K562 (cell line): ENCODE data around the gene TRAF5. TPM values are rescaled to one million over a fixed set of nuclear protein-coding genes. Genes with fewer than 3 reads are reported as not detected.

ENCODE experiments used
- ATAC-seq: fragments of 200-7000 bp; cut with Tn5 transposase; 3 replicates; pipeline ENCODE4 v1.9.1; 2020; ENCODE audit warnings: moderate library complexity
- BruUV-seq: library from RNA; stranded (reverse); fragments of 400-500 nt; replicated peaks from 2 replicates; lab custom pipeline; 2021; lab: Mats Ljungman, UMichigan
- CTCF ChIA-PET: fragments of 300-600 bp; formaldehyde crosslinking; extraction: SDS; loops from one replicate; lab custom pipeline; 2021; ENCODE audit warnings: low intra/inter-chr PET ratio; lab: Yijun Ruan, JAX
- POLR2A ChIA-PET: fragments of 300-600, 350-650 bp; sonication (Branson Sonifier 250); formaldehyde crosslinking; extraction: SDS; loops from one replicate; lab custom pipeline; 2021; ENCODE audit warnings: antibody characterized with exemption, inconsistent platforms; lab: Yijun Ruan, JAX
- DNase-seq, 4 experiments: peaks; one replicate each; pipeline versions ENCODE4 v3.0.0 to v3.0.0-alpha.2; 2011 to 2018; ENCODE audit warnings: low spot score in 3 of 4, mixed read lengths in 3 of 4; ENCODE audit errors: extremely low read depth in 1 of 4
- FAIRE-seq: peaks from 2 replicates; lab custom pipeline; 2011; peaks lifted over from hg19 to GRCh38; lab: Jason Lieb, UNC
- H2AFZ ChIP-seq: 2 replicates; pipeline ENCODE4 v1.6.0; 2011; ENCODE audit warnings: low read depth, low read length, control low read depth, inconsistent platforms
- H3K27ac ChIP-seq: fragments of 200-600 bp; 3 replicates; pipeline ENCODE4 v1.8.0; 2011; ENCODE audit warnings: low read depth, mild to moderate bottlenecking, control low read depth, inconsistent platforms, low read length, moderate library complexity, mixed read lengths; ENCODE audit errors: extremely low read depth
- H3K27me3 ChIP-seq, 2 experiments: fragments of 300-600 bp in 1 of 2; 2 replicates in 1 of 2; 3 replicates in 1 of 2; pipeline versions ENCODE4 v1.6.0 to v1.8.0; 2011; ENCODE audit warnings: inconsistent platforms in 2 of 2, low read length in 2 of 2, mild to moderate bottlenecking in 1 of 2, mixed read lengths in 1 of 2, moderate library complexity in 1 of 2; ENCODE audit not compliant: control insufficient read depth in 2 of 2, insufficient read depth in 2 of 2
- H3K36me3 ChIP-seq: fragments of 300-600 bp; 3 replicates; pipeline ENCODE4 v1.8.0; 2011; ENCODE audit warnings: mild to moderate bottlenecking, low read length, inconsistent platforms; ENCODE audit not compliant: control insufficient read depth, insufficient read depth
- H3K4me1 ChIP-seq, 2 experiments: fragments of 200-600 bp in 1 of 2; replicated peaks in 1 of 2; 2 replicates in 1 of 2; 3 replicates in 1 of 2; pipeline versions ENCODE4 v1.5.1 to v1.8.0; 2011; ENCODE audit warnings: inconsistent platforms in 2 of 2, low read length in 2 of 2, mild to moderate bottlenecking in 1 of 2, mixed read lengths in 1 of 2, moderate library complexity in 1 of 2; ENCODE audit not compliant: control insufficient read depth in 2 of 2, insufficient read depth in 2 of 2
- H3K4me2 ChIP-seq: 2 replicates; pipeline ENCODE4 v1.6.1; 2011; ENCODE audit warnings: low read length, control low read depth, inconsistent platforms, mixed read lengths; ENCODE audit not compliant: insufficient read depth
- H3K4me3 ChIP-seq: fragments of 200-600 bp; sonication (generic), shearing (Covaris generic); 2 replicates; pipeline ENCODE4 v1.5.1; 2016; ENCODE audit warnings: control low read depth, inconsistent platforms
- H3K79me2 ChIP-seq: fragments of 200-600 bp; 3 replicates; pipeline ENCODE4 v1.8.0; 2011; ENCODE audit warnings: low read length, inconsistent platforms; ENCODE audit not compliant: control insufficient read depth, insufficient read depth
- H3K9ac ChIP-seq, 2 experiments: 2 replicates each; pipeline versions ENCODE4 v1.6.0 to v1.6.1; 2011; ENCODE audit warnings: low read depth in 2 of 2, low read length in 2 of 2, control low read depth in 1 of 2, inconsistent platforms in 1 of 2, mild to moderate bottlenecking in 1 of 2, mixed read lengths in 1 of 2; ENCODE audit not compliant: insufficient read depth in 1 of 2
- H3K9me1 ChIP-seq: one replicate; pipeline ENCODE4 v1.6.0; 2011; ENCODE audit warnings: inconsistent platforms, mild to moderate bottlenecking, low read length, moderate library complexity; ENCODE audit not compliant: control insufficient read depth, insufficient read depth
- H3K9me3 ChIP-seq: replicated peaks from 2 replicates; pipeline ENCODE4 v1.5.1; 2011; ENCODE audit warnings: low read depth, low read length, inconsistent platforms; ENCODE audit not compliant: control insufficient read depth, insufficient read depth
- H4K20me1 ChIP-seq: replicated peaks from 2 replicates; pipeline ENCODE4 v1.6.1; 2011; ENCODE audit warnings: low read length, inconsistent platforms, mixed read lengths; ENCODE audit not compliant: control insufficient read depth, insufficient read depth
- AFF1 ChIP-seq, 2 experiments: fragments of 450-650 bp; IDR thresholded peaks; 2 replicates each; pipeline ENCODE4 v1.6.1; 2018; ENCODE audit warnings: mild to moderate bottlenecking in 2 of 2, low read depth in 1 of 2; ENCODE audit not compliant: partially characterized antibody in 2 of 2
- DACH1 ChIP-seq: fragments of 450-650 bp; IDR thresholded peaks from 2 replicates; pipeline ENCODE4 v1.6.1; 2018; ENCODE audit not compliant: partially characterized antibody
- DPF2 ChIP-seq: fragments of 450-650 bp; IDR thresholded peaks from 2 replicates; pipeline ENCODE4 v1.6.1; 2016
- ETV1 ChIP-seq: fragments of 450-650 bp; conservative IDR thresholded peaks from 2 replicates; pipeline ENCODE4 v1.6.1; 2016; ENCODE audit warnings: missing genetic modification characterization, control low read depth, low read depth, missing compliant biosample characterization
- HDAC1 ChIP-seq, 2 experiments: fragments of 450-650 bp; IDR thresholded peaks; 2 replicates each; pipeline ENCODE4 v1.6.1; 2016 to 2017; ENCODE audit warnings: inconsistent platforms in 1 of 2, mild to moderate bottlenecking in 1 of 2, moderate library complexity in 1 of 2
- NELFE ChIP-seq: IDR thresholded peaks from 2 replicates; pipeline ENCODE4 v1.6.1; 2011; ENCODE audit warnings: mild to moderate bottlenecking; ENCODE audit not compliant: insufficient read depth, insufficient read length
- NFATC3 ChIP-seq: fragments of 450-650 bp; IDR thresholded peaks from 2 replicates; pipeline ENCODE4 v1.6.1; 2017; ENCODE audit warnings: mild to moderate bottlenecking
- RBBP5 ChIP-seq: fragments of 200-600 bp; sonication (generic); IDR thresholded peaks from 2 replicates; pipeline ENCODE4 v1.6.1; 2012; ENCODE audit warnings: borderline replicate concordance, mild to moderate bottlenecking, low read length, control low read depth, inconsistent platforms; ENCODE audit not compliant: insufficient read depth, poor library complexity, severe bottlenecking
- SRF ChIP-seq, 2 experiments: fragments of 250-450, 450-650 bp in 1 of 2; sonication (Bioruptor Pico) in 1 of 2; sonication (generic) in 1 of 2; formaldehyde crosslinking; IDR thresholded peaks; 2 replicates each; pipeline versions ENCODE4 v1.5.0 to v1.5.1; 2020 to 2022; ENCODE audit warnings: mild to moderate bottlenecking in 1 of 2, missing genetic modification reagents in 1 of 2
- TCF3 ChIP-seq: sonication (generic); formaldehyde crosslinking; IDR thresholded peaks from 2 replicates; pipeline ENCODE4 v1.4.0; 2020; ENCODE audit warnings: mild to moderate bottlenecking, missing genetic modification reagents
- ZNF583 ChIP-seq: fragments of 250-450 bp; sonication (Bioruptor Pico); IDR thresholded peaks from 2 replicates; pipeline ENCODE4 v1.4.0; 2020
- WGBS: fragments of 100-300 bp; shearing (Covaris generic); methylation state at CpG from one replicate; pipeline ENCODE4 v1.1.6; 2016; ENCODE audit warnings: low coverage, mixed read lengths; ENCODE audit not compliant: insufficient coverage; ENCODE audit errors: missing lambda C conversion rate; 5-methylcytosine and 5-hydroxymethylcytosine counted together
- in situ Hi-C: fragments of 300-500 bp; cut with MboI; formaldehyde crosslinking; loops from 4 replicates; pipeline ENCODE4 v1.15.0; 2018; ENCODE audit warnings: inconsistent platforms, mixed read lengths
- intact Hi-C: fragments of 100-400 bp; cut with micrococcal nuclease; formaldehyde crosslinking; loops from 2 replicates; pipeline ENCODE4 v1.14.2; 2022
- polyA plus RNA-seq, 8 experiments: library from polyadenylated mRNA; depleted of rRNA in 4 of 8; stranded (reverse) in 5 of 8; unstranded in 3 of 8; fragments of >200 nt; fragmentation: Nextera tagmentation in 2 of 8; fragmentation: Illumina TruSeq in 1 of 8; extraction: Ambion mirVana in 2 of 8; extraction: Trizol in 1 of 8; gene quantifications; 2 replicates each; pipeline versions ENCODE4 v1.2.1 to v1.2.3, GENCODE V29; 2011 to 2014; ENCODE audit warnings: inconsistent platforms in 1 of 8, missing spikeins in 1 of 8
- total RNA-seq, 7 experiments: library from RNA; depleted of rRNA in 6 of 7; stranded (reverse); fragments of >200 nt in 6 of 7; fragmentation: Illumina TruSeq in 2 of 7; extraction: Trizol in 2 of 7; gene quantifications; 2 replicates each; pipeline versions ENCODE4 v1.2.1 to v1.2.3, GENCODE V29; 2011 to 2021; ENCODE audit warnings: low replicate concordance in 1 of 7
- TF ChIP-seq, protein P1 (sequence below), 2 experiments: IDR thresholded peaks; 2 replicates each; pipeline ENCODE4 v1.6.1; 2012; ENCODE audit warnings: improper control_type of control experiment in 2 of 2, low read depth in 2 of 2, low read length in 2 of 2, borderline replicate concordance in 1 of 2
- TF ChIP-seq, protein P2 (sequence below): sonication (generic); formaldehyde crosslinking; IDR thresholded peaks from 2 replicates; pipeline ENCODE4 v1.8.0; 2022; ENCODE audit warnings: missing genetic modification reagents, mild to moderate bottlenecking, moderate library complexity, borderline replicate concordance

The TRAF5 gene
- total and polyA plus RNA-seq, 9 of the 15 experiments (the other 6 are each of a cell fraction or from before 2014, with no cell fraction given): 2.0 to 9.3 (median 5.3) TPM

- H3K79me2 ChIP-seq: no peaks in the 10 kb centered on the region
- WGBS: 19% methylated on average over 16 of the region's 16 CpGs
- H3K4me1 ChIP-seq: peaks cover 27 to 28% of the 10 kb centered on the region in 2 experiments
- ChIA-PET POLR2A (interaction anchor here (0.5 to 2.1 kb wide), 8 partner anchors 9 to 279 kb away, joined by 3 to 15 read pairs (median 4); no protein-coding TSS in a partner anchor), CTCF (no interaction called here)
- no peaks in the 10 kb centered on the region for H3K9me3 ChIP-seq
- intact Hi-C loops (no loop called here), in situ Hi-C loops (loop anchor here (10.0 kb wide), 1 partner anchor 327 kb away; no protein-coding TSS in a partner anchor)
- FAIRE-seq: no peak
- H4K20me1 ChIP-seq: 0 out of 2 replicates have a peak, but pooled peaks cover 3% of the 10 kb centered on the region
- peak; percentile 10 for ATAC-seq
- H3K36me3 ChIP-seq: no peaks in the 10 kb centered on the region
- no peak overlapping the region for H3K27ac ChIP-seq
- H3K9me1 ChIP-seq: no peaks in the 10 kb centered on the region
- peak overlapping the region; percentile 100 for H2AFZ ChIP-seq
- peak overlapping the region; percentile 49 to 90; a peak in 3 of 4 replicates for H3K9ac ChIP-seq
- H3K27me3 ChIP-seq: no peaks in the 10 kb centered on the region; a peak in 1 of 5 replicates
- no TSS peak for BruUV-seq
- H3K4me3 ChIP-seq: peak overlapping the region; percentile 56
- DNase-seq: peak in 1 of 4 experiments; percentile 51
- peak overlapping the region; percentile 88 for H3K4me2 ChIP-seq
- TF ChIP-seq SRF (CRISPR knock-in tag; IDR thresholded peaks at IDR 0.05): peak in 1 of 2 experiments; percentile 88; a peak in 1 of 4 replicates
- TF ChIP-seq AFF1 (IDR thresholded peaks at IDR 0.05; ENCODE audit: low read depth in 1 of 2, partially characterized antibody in 2 of 2): peak in 1 of 2 experiments; percentile 30
- TF ChIP-seq NELFE: no peak
- TF ChIP-seq DACH1: peak; percentile 69
- TF ChIP-seq ETV1 (tag): 0 out of 2 replicates have a peak, but pooled peaks have one; percentile 19
- TF ChIP-seq TCF3 (CRISPR knock-in tag): peak; percentile 34; the same call in 1 of the 2 replicates
- TF ChIP-seq RBBP5: peak; percentile 4
- peak; percentile 67; the same call in 1 of the 2 replicates for TF ChIP-seq NFATC3
- 0 out of 4 replicates have a peak, but pooled peaks of 1 of the 2 experiments have one; percentile 15 for TF ChIP-seq HDAC1 (IDR thresholded peaks at IDR 0.05)
- TF ChIP-seq, protein P1, sequence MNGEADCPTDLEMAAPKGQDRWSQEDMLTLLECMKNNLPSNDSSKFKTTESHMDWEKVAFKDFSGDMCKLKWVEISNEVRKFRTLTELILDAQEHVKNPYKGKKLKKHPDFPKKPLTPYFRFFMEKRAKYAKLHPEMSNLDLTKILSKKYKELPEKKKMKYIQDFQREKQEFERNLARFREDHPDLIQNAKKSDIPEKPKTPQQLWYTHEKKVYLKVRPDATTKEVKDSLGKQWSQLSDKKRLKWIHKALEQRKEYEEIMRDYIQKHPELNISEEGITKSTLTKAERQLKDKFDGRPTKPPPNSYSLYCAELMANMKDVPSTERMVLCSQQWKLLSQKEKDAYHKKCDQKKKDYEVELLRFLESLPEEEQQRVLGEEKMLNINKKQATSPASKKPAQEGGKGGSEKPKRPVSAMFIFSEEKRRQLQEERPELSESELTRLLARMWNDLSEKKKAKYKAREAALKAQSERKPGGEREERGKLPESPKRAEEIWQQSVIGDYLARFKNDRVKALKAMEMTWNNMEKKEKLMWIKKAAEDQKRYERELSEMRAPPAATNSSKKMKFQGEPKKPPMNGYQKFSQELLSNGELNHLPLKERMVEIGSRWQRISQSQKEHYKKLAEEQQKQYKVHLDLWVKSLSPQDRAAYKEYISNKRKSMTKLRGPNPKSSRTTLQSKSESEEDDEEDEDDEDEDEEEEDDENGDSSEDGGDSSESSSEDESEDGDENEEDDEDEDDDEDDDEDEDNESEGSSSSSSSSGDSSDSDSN (IDR thresholded peaks at IDR 0.05; ENCODE audit: borderline replicate concordance in 1 of 2, low read depth in 2 of 2, low read length in 2 of 2): 0 out of 4 replicates have a peak, but pooled peaks of 1 of the 2 experiments have one; percentile 34
- 0 out of 2 replicates have a peak, but pooled peaks have one; percentile 30 for TF ChIP-seq DPF2
- no peak for TF ChIP-seq ZNF583 (CRISPR knock-in tag)
- TF ChIP-seq, protein P2, sequence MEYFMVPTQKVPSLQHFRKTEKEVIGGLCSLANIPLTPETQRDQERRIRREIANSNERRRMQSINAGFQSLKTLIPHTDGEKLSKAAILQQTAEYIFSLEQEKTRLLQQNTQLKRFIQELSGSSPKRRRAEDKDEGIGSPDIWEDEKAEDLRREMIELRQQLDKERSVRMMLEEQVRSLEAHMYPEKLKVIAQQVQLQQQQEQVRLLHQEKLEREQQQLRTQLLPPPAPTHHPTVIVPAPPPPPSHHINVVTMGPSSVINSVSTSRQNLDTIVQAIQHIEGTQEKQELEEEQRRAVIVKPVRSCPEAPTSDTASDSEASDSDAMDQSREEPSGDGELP (CRISPR knock-in tag): peak; percentile 83
These were observed 801 bp downstream of the TRAF5 start for GRCh38 chr1:211327346-211327921.
